ENCODE results near the gene MSI1.
A peak's percentile ranks its signal among the peaks of the same experiment; 100 is the strongest.

Gene MSI1

DNA sequence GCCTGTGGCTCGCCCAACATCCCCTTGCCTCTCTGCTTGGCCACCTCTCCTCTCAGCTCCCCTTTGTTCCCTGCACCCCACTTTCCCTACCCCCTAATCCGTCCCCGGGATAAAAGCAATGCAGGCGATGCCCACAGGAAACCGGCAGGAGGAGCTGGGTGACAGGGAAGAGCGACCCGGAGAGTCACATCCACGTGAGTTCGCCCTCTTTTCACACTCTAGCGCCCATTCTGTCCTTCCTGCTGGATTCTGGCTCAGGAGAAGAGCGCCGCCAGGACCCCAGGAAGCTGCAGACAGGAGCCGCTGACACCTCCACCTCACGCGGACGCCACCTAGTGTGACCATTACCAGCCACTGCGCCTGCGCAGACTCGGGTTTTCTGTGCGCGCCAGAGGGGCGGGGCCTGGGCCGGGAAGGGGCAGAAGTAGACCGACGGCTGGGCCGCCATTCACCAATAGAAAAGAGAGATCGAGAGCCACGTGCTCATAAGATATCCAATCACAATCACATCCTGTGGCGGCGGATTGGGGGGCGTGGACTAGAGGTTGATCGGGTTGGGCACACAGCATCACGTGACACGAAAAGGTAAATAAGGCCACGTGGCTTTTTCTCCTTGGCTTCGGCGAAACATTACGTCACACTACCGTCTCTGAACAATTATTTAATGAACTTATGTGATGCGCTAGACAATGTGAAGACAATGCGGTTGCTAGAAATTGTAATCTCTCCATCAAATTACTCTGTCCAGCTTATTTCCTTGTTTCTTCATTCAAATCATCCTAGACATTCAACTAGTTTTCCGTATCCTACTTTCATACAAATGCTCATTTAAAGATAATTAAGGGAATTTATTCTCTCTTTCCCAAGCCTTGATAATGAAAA is 51.5 kb downstream of the MSI1 start:
- peak; percentile 98 for DNase-seq

DNA sequence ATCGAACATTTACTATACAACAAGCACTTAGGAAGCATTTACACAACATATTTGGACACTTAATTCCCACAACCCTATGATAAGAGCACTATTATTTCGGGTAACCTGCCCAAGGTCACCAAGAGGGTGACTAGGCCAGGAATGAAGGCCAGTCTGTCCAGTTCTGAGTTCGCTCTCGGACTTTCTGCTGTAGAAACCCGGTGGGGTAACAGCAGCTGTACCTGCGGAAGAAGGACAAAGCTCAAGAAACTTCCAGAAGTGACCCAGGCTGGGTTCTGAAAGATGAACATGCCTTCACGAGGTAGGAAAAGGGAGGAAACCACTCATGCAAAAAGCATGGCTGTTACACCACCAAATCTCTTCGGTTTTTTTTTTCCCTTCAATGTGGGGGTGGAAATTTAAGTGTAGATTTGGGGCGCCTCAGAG is 52.2 kb downstream of the MSI1 start:
- no peak for DNase-seq

DNA sequence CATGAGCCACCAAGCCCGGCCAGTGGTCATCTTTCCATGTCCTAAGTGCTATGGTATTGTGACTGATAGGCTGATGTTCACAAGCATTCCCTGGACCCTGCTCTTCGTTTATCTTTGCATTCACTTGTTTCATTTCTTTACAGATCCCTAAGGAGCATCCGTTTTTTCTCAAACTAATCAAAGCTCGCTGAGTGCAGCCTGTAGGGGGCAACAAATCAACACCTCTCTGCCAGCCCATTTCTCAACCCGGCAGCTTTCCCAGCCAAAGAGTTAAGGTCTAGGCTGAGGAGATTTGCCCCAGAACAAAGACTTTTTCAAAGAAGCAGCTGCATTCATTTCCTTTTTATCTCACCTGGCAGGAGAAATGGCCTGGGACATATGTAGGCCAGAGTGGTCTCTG is 54.7 kb downstream of the MSI1 start:
- no peak for DNase-seq

DNA sequence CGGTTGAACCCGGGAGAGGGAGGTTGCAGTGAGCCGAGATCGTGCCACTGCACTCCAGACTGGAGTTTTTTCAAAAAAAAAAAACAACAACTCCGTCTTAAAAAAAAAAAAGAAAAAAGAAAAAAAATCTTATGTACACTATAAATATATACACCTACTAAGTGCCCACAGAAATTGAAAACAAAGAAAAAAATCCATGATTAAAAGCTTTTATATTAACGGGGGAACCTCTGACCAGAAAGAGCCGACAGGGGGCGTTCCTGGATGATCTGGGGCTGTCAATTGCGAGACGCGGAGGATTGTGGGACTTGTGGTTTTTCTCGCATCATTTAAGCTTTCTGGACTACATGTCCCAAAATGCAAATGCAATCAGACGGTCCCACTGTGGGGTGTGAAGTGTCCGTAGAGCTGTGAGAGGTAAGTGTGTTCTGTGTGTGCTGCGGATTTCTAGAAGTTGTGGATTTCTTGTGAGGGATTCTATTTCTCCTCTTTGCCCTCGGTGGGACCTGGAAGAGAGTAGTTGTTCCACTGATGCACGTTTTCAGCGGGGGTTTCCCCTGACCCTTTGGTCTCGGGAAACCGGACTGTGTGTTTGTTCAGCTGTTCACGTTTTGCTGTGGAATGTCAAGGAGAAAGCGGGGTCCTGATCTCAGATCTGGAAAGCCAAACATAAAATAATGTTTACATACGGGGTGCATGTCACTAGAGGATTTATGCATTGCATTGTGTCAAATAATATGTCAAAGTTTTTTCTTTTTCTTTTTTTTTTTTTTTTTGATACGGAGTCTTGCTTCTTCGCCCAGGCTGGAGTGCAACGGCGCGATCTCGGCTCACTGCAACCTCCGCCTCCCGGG is 66.8 kb downstream of the MSI1 start, which contains the start of gene SIRT4:
Gene SIRT4 (plus strand): TSS at position 360 of the 854 bp plus-strand sequence. CDS start 1,241 bp downstream, outside the sequence.
- peak; percentile 88 for DNase-seq

DNA sequence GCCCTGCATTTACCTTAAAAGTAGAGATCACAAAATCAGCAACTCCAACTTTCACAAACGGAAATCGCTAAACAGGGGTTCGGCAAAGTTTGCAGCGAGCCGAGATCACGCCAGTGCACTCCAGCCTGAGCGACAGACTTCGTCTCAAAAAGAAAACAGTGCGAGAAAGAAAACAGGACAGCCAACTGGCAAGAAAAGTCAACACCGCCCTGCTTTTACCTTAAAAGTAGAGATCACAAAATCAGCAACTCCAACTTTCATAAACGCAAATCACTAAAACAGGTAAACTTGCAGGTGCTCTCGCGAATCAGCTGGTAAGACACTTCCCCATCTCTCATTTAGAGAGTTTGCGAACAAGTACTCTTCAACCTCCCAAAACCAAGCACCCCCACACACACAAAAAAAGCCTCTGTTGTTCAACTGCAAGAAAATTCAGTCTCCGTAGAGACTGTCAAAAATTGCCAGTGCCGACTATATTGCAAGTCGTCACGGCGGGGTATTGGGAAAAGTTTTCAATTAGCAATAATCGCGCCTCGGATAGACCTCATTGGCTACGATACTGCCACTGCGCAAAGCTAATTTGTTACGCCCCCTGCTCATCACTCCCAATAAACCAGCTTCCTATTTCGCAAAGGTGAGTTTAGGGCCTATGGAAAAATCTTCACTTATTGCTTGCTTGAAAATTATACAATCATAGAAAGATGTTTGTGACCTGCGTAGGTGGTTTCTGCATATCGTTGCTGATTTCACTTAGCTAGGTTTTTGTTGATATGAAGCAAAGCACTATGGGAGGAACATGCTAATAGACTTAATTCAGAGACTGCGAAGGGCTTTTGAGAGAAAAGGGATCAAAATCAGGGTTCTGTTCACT is 76.1 kb downstream of the MSI1 start, which contains the start of gene RNU4-1:
Gene RNU4-1 (minus strand): TSS at position 577 of the 871 bp plus-strand sequence.
- peak; percentile 93 for DNase-seq

DNA sequence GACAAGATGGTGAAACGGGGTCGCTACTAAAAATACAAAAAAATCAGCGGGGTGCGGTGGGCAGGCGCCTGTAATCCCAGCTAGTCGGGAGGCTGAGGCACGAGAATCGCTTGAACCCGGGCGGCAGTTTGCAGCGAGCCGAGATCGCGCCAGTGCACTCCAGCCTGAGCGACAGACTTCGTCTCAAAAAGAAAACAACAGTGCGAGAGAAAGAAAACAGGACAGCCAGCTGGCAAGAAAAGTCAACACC is 76.6 kb downstream of the MSI1 start:
- DNase-seq, result no peak

Measured in SIG-M5 (cell line).